Heart right ventricle (tissue), 16 donors: ENCODE measurements around the gene HID1. TPM values are rescaled to one million over a fixed set of nuclear protein-coding genes. Genes with fewer than 3 reads are reported as not detected.
A peak's percentile ranks its signal among the peaks of the same experiment; 100 is the strongest.

Experiments used
- ATAC-seq, 8 donors: fragments of 200-7000 bp; cut with Tn5 transposase; one replicate each; pipeline ENCODE4 v1.9.1; 2020; ENCODE audit warnings: mild to moderate bottlenecking in 8 of 8, moderate library complexity in 8 of 8, moderate number of reproducible peaks in 1 of 8
- DNase-seq, 2 donors: peaks; one replicate each; pipeline ENCODE4 v3.0.0-alpha.2; 2020
- H3K27ac ChIP-seq, 10 donors: fragments of 200-600 bp; sonication (generic) in 2 of 10; one replicate each; pipeline versions ENCODE4 v1.5.0 to v1.8.0; 2020 to 2022; ENCODE audit warnings: mild to moderate bottlenecking in 3 of 10
- H3K27me3 ChIP-seq, 7 donors: fragments of 200-600 bp; one replicate each; pipeline ENCODE4 v1.8.0; 2021 to 2022; ENCODE audit warnings: mild to moderate bottlenecking in 2 of 7
- H3K36me3 ChIP-seq, 9 donors: fragments of 200-600 bp; sonication (generic) in 1 of 9; one replicate each; pipeline versions ENCODE4 v1.5.0 to v1.8.0; 2020 to 2022; ENCODE audit warnings: mild to moderate bottlenecking in 2 of 9
- H3K4me1 ChIP-seq, 9 donors: fragments of 200-600 bp; sonication (generic) in 1 of 9; one replicate each; pipeline versions ENCODE4 v1.5.0 to v1.8.0; 2020 to 2022; ENCODE audit warnings: mild to moderate bottlenecking in 4 of 9
- H3K4me3 ChIP-seq, 10 donors: fragments of 200-600 bp; sonication (generic) in 2 of 10; one replicate each; pipeline versions ENCODE4 v1.5.0 to v1.8.0; 2020 to 2022; ENCODE audit warnings: mild to moderate bottlenecking in 7 of 10, moderate library complexity in 2 of 10
- H3K9me3 ChIP-seq, 11 donors: fragments of 200-600 bp in 10 of 11; sonication (generic) in 2 of 11; one replicate each; pipeline versions ENCODE4 v1.5.0 to v1.8.0; 2013 to 2022; ENCODE audit warnings: mild to moderate bottlenecking in 2 of 11, control low read depth in 1 of 11, moderate library complexity in 1 of 11
- CTCF ChIP-seq, 9 donors: fragments of 200-600 bp; sonication (generic) in 2 of 9; IDR thresholded peaks; one replicate each; pipeline versions ENCODE4 v1.5.0 to v1.8.0; 2021 to 2022; ENCODE audit warnings: antibody characterized with exemption in 9 of 9, mild to moderate bottlenecking in 5 of 9, moderate library complexity in 1 of 9
- WGBS, 2 donors: extraction: QIAGEN DNeasy Blood & Tissue Kit; methylation state at CpG; one replicate each; pipeline ENCODE4 v1.1.7; 2013; ENCODE audit warnings: inconsistent platforms in 1 of 2; 5-methylcytosine and 5-hydroxymethylcytosine counted together
- intact Hi-C, 10 donors: fragments of 100-400 bp; cut with DNase I; formaldehyde crosslinking; loops; one replicate each; pipeline versions ENCODE4 v1.11.1 to v1.14.2; 2022
- polyA plus RNA-seq, 2 donors: library from polyadenylated mRNA; stranded (reverse); fragments of 200-250 nt; gene quantifications; one replicate each; pipeline ENCODE4 v1.2.3, GENCODE V29; 2013
- total RNA-seq, 10 donors: library from RNA; stranded (reverse); fragmentation: NEBNext Ultra II Directional in 3 of 10; extraction: Animal tissue kit (Norgen Biotek cat#: 25700) in 3 of 10; gene quantifications; one replicate each; pipeline versions ENCODE4 v1.2.1 to v1.2.4, GENCODE V29; 2021 to 2023
- donor health status: Arrhythmogenic right ventricular cardiomyopathy.
- donor health status: ischemic (EF 13 %, LVEDD 7.1; RV severe dilation, severe dysfunction).
- donor health status: healthy with polysubstance abuse.
- donor health status: DM: no; HTN: yes; CAD: no.
- donor health status: DM: no; HTN: no; CAD: no.
- donor health status: ischemic (EF 25% LVEDD 6.9; RV normal size, moderate dysfunction).
- donor health status: ischemic (EF 25% LVEDD 5.7; RV mildly dilated, moderate dysfunction).
- donor health status: healthy.
- donor health status: DM: yes; HTN: yes; CAD: no.
- donor health status: Ischemic cardiomyopathy.
- donor health status: ischemic (EF 35%, LVEDD 5.7; RV mildly dilated, moderate dysfunction).
- donor health status: nonischemic (EF 11% LVEDD 7.7; RV severe dilation, severe dysfunction).
- donor health status: DM: yes; HTN: yes; CAD: no.
- donor health status: PGD.
- donor health status: ischemic (EF 29% LVEDD 5.4; RV normal size, mild dysfunction).
- donor health status: nonischemic (EF 23%, LVEDD 6.1; RV moderate dilation, normal function).

HID1 gene
- total and polyA plus RNA-seq, 12 donors = 3.9 to 23.8 (median 9.5) TPM

GRCh38 chr17:74961657-74962350 is 10.8 kb downstream of the HID1 start:
- peak; percentile 67 to 87 (median 83) for TF ChIP-seq CTCF (IDR thresholded peaks at IDR 0.05)
- H3K27ac ChIP-seq = no peak overlapping the region
- 40 to 47% methylated on average over 23 of the region's 23 CpGs for WGBS, 2 donors
- H3K4me1 ChIP-seq = peaks cover 0 to 6% (median 4%) of the 10 kb centered on the region in 9 donors
- no peaks in the 10 kb centered on the region for H3K27me3 ChIP-seq
- intact Hi-C loops = loop anchor here in 9 of 10 donors (1.0 to 10.0 kb wide), 12 partner anchors 26 to 245 kb away; partner anchors contain the start of genes MRPL58 (in 7 of the 9) and NUP85 (in 2 of the 9)
- H3K4me3 ChIP-seq = no peak overlapping the region
- DNase-seq = peak; percentile 85 to 90
- ATAC-seq = peak; percentile 79 to 93 (median 90)
- peaks cover 0 to 40% (median 0%) of the 10 kb centered on the region in 9 donors for H3K36me3 ChIP-seq
- H3K9me3 ChIP-seq = no peaks in the 10 kb centered on the region

GRCh38 chr17:74960570-74961342 is 11.8 kb downstream of the HID1 start:
- Histone ChIP-seq H3K4me3 (no peak overlapping the region), H3K4me1 (peaks cover 0 to 6% (median 4%) of the 10 kb centered on the region in 9 donors), H3K27me3 (no peaks in the 10 kb centered on the region), H3K36me3 (peaks cover 0 to 49% (median 0%) of the 10 kb centered on the region in 9 donors), H3K9me3 (no peaks in the 10 kb centered on the region), H3K27ac (no peak overlapping the region)
- no peak for DNase-seq
- peak in 4 of 9 donors; percentile 8 to 25 (median 18) for TF ChIP-seq CTCF (IDR thresholded peaks at IDR 0.05)
- 50 to 55% methylated on average over 19 of the region's 19 CpGs for WGBS, 2 donors
- ATAC-seq = peak in 1 of 8 donors; percentile 11
- intact Hi-C loops = loop anchor here in 9 of 10 donors (1.0 to 10.0 kb wide), 12 partner anchors 28 to 247 kb away; partner anchors contain the start of genes MRPL58 (in 7 of the 9) and NUP85 (in 2 of the 9)

GRCh38 chr17:74959826-74960515 is 12.6 kb downstream of the HID1 start:
- Histone ChIP-seq H3K4me3 (no peak overlapping the region), H3K9me3 (no peaks in the 10 kb centered on the region), H3K4me1 (peaks cover 0 to 6% (median 4%) of the 10 kb centered on the region in 9 donors), H3K27ac (no peak overlapping the region), H3K27me3 (no peaks in the 10 kb centered on the region), H3K36me3 (peaks cover 0 to 57% (median 0%) of the 10 kb centered on the region in 9 donors)
- no peak for TF ChIP-seq CTCF (IDR thresholded peaks at IDR 0.05)
- DNase-seq = no peak
- ATAC-seq = no peak
- WGBS, 2 donors = 79% methylated on average over 14 of the region's 14 CpGs
- intact Hi-C loops = loop anchor here in 9 of 10 donors (2.0 to 10.0 kb wide), 11 partner anchors 38 to 247 kb away; partner anchors contain the start of genes MRPL58 (in 6 of the 9), NUP85 (in 2 of the 9), OTOP2 (in 2 of the 9) and USH1G (in 2 of the 9)
